RWPE2 (cell line): Measurements from ENCODE around the gene FBXL20.
A peak's percentile ranks its signal among the peaks of the same experiment; 100 is the strongest.

Source experiments
- ATAC-seq: fragments of 200-7000 bp; cut with Tn5 transposase; 3 replicates; pipeline ENCODE4 v1.9.1; 2021; ENCODE audit warnings: low read depth
- DNase-seq: peaks from one replicate; pipeline ENCODE4 v3.0.0-alpha.2; 2020; ENCODE audit warnings: low spot score
- H3K27ac ChIP-seq: fragments of 450-650 bp; 2 replicates; pipeline ENCODE4 v1.5.1; 2017; ENCODE audit warnings: mild to moderate bottlenecking; ENCODE audit not compliant: poor library complexity, severe bottlenecking
- H3K27me3 ChIP-seq: fragments of 250-450 bp; sonication (Bioruptor Pico); 2 replicates; pipeline ENCODE4 v1.5.1; 2021; ENCODE audit warnings: mild to moderate bottlenecking, moderate library complexity; ENCODE audit not compliant: insufficient read depth, poor library complexity, severe bottlenecking
- H3K36me3 ChIP-seq: fragments of 250-450 bp; sonication (Bioruptor Pico); 2 replicates; pipeline ENCODE4 v1.5.1; 2020; ENCODE audit warnings: low read depth, mild to moderate bottlenecking, moderate library complexity
- H3K4me1 ChIP-seq: fragments of 250-450 bp; sonication (Bioruptor Pico); 2 replicates; pipeline ENCODE4 v1.5.1; 2021; ENCODE audit warnings: mild to moderate bottlenecking, moderate library complexity; ENCODE audit not compliant: insufficient read depth, poor library complexity, severe bottlenecking
- H3K4me3 ChIP-seq: fragments of 250-450 bp; sonication (Bioruptor Pico); 2 replicates; pipeline ENCODE4 v1.5.1; 2021; ENCODE audit warnings: mild to moderate bottlenecking, moderate library complexity; ENCODE audit not compliant: severe bottlenecking
- H3K9me3 ChIP-seq: fragments of 250-450 bp; sonication (Bioruptor Pico); 2 replicates; pipeline ENCODE4 v1.5.1; 2021; ENCODE audit warnings: mild to moderate bottlenecking, moderate library complexity; ENCODE audit not compliant: severe bottlenecking
- TF ChIP-seq, protein P1 (sequence below): fragments of 450-650 bp; IDR thresholded peaks from one replicate; pipeline ENCODE4 v1.5.1; 2017; ENCODE audit warnings: mild to moderate bottlenecking, moderate library complexity; ENCODE audit not compliant: poor library complexity, severe bottlenecking

The FBXL20 gene

DNA sequence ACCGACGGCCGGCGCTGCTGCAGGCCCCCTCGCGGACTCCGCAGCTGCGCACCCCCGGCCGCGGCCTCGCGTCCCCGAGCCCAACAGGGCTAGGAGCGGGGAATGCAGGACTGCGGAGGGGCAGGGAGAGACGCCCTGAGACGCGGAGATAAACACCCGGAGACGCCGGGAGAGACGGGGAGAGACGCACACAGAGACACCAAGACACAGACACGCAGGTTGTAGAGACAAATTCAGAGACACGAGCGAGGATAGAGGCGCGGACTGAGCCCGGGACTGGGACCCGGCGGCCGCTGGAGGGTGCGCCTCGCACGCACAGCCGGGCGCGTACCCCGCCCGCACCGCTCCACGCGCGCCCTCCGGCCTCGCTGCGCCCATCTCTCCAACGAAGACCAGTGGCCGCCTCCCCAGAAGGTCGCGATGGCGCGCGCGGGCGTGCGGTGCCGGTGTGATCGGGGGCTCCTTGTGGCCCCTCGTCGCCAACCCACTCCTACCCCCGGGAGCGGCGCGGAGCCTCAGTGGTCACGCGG, 176.6 kb downstream of the FBXL20 start:
- Histone ChIP-seq H3K36me3 (no peaks in the 10 kb centered on the region), H3K9me3 (no peaks in the 10 kb centered on the region), H3K4me1 (peaks cover 5% of the 10 kb centered on the region), H3K27me3 (peaks cover 11% of the 10 kb centered on the region), H3K27ac (no peak overlapping the region), H3K4me3 (no peak overlapping the region)
- ATAC-seq (no peak), DNase-seq (no peak)
- TF ChIP-seq, protein P1, sequence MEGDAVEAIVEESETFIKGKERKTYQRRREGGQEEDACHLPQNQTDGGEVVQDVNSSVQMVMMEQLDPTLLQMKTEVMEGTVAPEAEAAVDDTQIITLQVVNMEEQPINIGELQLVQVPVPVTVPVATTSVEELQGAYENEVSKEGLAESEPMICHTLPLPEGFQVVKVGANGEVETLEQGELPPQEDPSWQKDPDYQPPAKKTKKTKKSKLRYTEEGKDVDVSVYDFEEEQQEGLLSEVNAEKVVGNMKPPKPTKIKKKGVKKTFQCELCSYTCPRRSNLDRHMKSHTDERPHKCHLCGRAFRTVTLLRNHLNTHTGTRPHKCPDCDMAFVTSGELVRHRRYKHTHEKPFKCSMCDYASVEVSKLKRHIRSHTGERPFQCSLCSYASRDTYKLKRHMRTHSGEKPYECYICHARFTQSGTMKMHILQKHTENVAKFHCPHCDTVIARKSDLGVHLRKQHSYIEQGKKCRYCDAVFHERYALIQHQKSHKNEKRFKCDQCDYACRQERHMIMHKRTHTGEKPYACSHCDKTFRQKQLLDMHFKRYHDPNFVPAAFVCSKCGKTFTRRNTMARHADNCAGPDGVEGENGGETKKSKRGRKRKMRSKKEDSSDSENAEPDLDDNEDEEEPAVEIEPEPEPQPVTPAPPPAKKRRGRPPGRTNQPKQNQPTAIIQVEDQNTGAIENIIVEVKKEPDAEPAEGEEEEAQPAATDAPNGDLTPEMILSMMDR, result no peak

DNA sequence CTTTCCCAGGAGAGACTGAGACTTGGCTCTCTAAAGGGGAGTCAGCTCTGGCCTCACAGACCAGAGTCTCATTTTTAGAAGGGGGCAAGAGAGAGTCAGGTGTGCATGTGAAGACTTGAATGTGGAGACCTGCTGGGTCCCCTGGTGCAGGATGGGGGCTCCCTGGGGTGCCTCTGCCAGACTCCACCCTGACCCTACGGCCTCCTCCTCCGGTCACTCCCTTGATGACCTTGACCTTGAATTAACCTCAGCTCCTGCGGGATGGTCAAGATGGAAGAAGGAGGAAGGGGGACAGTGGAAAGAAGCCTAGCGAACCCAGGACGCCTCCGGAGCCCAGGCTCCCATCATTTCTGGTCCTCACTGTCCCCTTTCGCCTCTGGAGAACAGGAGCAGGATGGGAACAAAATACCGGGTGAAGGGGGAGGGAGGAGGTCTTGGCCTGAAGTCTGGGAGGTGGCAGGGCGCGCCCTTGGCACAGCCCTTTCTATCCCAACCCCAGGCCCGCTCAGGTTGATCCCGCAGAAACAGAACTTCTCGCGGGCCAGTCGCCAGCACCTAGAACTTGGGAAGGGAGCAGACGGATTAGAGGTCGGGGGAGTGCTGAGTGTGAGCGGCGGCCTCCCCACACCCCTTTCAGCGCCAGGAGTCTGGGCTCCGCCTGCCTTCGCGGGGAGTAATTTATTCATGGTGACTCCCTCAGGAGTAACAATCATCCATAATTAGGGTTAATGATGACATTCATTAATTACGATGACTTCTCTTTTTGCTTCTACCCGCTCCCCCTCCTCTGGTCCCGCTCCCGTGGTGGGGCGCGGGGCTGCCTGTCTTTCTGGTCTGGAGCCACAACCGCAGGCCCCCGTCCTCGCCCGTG, 177.3 kb downstream of the FBXL20 start:
- Histone ChIP-seq H3K27me3 (peaks cover 11% of the 10 kb centered on the region), H3K4me3 (no peak overlapping the region), H3K9me3 (no peaks in the 10 kb centered on the region), H3K27ac (no peak overlapping the region), H3K36me3 (no peaks in the 10 kb centered on the region), H3K4me1 (no peaks in the 10 kb centered on the region)
- DNase-seq (no peak), ATAC-seq (peak; percentile 7; the same call in 1 of the 3 replicates)
- TF ChIP-seq, protein P1, result no peak

DNA sequence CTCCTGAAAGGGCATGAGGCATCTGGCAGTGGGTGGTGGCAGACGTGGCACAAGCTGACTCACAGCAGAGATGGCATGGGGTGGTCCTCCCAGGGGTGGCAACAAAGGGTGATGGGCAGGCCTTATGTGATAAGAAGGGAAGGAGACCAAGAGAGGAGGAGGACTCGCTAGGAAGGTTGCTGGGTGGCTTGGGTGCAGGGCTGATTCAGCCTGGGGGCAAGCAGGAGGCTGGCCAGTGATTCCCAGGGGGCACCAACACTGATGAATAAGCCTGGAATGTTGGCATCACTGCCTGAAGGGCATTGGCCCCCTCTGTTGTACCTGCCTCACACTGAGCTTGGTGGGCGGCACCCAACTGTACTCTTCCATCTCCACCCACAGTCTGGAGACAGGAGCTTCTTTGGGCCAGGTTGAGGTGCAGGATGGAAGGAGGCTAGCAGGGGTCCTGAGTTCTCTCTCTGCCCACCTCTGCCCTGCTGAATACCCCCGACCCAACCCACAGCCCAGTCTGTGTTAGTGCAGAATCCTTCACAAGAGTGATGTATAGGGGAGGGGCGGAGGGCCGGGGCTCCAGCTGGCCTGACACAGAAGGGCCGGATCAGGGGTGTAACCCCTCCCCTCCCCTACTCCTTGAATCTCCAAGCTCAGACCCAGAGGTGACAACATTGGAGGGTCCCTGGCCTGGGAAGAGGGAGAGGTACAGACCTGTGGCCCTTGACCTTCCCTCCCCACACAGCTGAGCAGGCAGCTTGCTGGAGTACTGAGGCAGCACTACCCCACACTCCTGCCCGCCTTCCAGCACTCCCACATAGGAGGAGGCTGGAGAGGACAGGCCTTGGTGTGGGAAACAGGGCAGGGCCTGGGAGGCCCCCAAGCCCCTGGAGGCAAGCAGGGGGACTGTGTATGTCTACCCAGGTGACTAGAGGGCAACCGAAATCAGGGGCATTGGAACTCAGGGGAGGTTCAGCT, 178.3 kb downstream of the FBXL20 start:
- Histone ChIP-seq H3K27ac (no peak overlapping the region), H3K9me3 (no peaks in the 10 kb centered on the region), H3K4me3 (no peak overlapping the region), H3K36me3 (no peaks in the 10 kb centered on the region), H3K4me1 (no peaks in the 10 kb centered on the region), H3K27me3 (peaks cover 11% of the 10 kb centered on the region)
- ATAC-seq, result peak; percentile 44; the same call in 2 of the 3 replicates
- TF ChIP-seq, protein P1, result no peak
- DNase-seq, result no peak

DNA sequence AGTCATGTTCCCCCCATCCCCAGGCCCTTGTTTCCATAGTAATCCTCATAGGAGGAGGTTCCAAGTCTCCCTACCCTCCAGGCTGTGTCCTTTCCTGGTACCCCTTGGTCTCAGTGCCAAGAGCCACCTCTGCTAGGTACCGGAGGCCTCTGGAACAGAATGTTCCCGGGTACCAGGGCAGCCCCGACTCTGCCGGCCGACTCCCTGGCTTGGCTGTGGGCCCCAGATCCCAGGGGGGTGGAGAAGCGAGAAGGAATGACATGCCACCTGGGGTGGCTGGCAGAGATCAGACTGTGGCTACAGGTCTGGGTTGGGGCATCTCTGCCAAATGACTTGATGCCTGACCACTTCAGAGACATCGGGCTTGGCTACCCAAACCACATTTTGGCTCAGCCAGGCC, 179.3 kb downstream of the FBXL20 start:
- peaks cover 11% of the 10 kb centered on the region for H3K27me3 ChIP-seq
- ATAC-seq (no peak), DNase-seq (no peak)
- H3K36me3 ChIP-seq, result no peaks in the 10 kb centered on the region
- H3K4me1 ChIP-seq, result no peaks in the 10 kb centered on the region
- TF ChIP-seq, protein P1, result no peak
- H3K4me3 ChIP-seq, result no peak overlapping the region
- H3K27ac ChIP-seq, result no peak overlapping the region
- H3K9me3 ChIP-seq, result no peaks in the 10 kb centered on the region
